GM23248 (cell line): Measurements from ENCODE around the gene RUNDC1.

Experiments used
- EZH2 ChIP-seq: fragments of 200-600 bp; sonication (generic); IDR thresholded peaks from 2 replicates; pipeline ENCODE4 v1.6.1; 2018; ENCODE audit warnings: antibody characterized with exemption, mild to moderate bottlenecking; ENCODE audit not compliant: insufficient read depth, poor library complexity, severe bottlenecking
- EZH2phosphoT487 ChIP-seq: fragments of 200-600 bp; sonication (generic); IDR thresholded peaks from 2 replicates; pipeline ENCODE4 v1.6.1; 2018; ENCODE audit warnings: antibody characterized with exemption, moderate library complexity, mild to moderate bottlenecking, low read depth; ENCODE audit not compliant: insufficient read depth

DNA sequence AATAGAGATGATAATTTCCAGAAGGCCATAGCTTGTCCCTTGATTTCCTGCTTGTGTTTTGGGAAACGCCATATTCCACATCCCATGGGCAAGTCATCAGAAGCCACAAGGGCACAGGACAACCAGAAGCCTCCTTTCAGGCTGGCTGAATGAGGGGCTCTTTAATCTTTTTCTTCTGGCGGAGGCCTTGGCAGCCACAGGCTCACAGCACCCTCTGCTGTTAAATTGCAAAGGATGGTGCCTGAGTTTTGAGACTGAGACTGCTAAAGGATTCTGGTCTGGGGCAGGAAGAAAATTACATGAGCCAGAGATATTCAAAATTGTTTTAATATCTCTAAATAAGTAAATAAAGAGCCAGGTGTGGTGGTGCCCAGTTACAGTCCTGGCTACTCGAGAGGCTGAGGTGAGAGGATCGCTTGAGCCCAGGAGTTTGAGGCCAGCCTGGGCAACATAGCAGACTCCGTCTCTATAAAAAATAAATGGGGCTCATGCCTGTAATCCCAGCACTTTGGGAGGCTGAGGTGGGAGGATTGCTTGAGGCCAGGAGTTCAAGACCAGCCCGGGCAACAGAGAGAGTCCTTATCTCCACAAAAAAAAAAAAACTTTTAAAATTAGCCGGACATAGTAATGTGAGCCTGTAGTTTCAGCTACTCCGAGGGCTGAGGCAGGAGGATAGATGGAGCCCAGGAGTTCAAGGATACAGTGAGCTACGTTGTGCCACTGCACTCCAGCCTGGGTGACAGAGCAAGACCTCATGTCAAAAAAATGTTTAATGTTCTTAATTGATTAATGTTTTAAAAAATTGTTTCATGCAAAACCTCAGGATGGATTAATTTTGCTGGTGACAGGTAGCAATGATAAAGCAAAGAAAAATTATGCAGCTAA, 42.4 kb upstream of the RUNDC1 start:
- TF ChIP-seq EZH2phosphoT487 (no peak), EZH2 (no peak)
